ENCODE results near the gene CASTOR1. TPM values are rescaled to one million over a fixed set of nuclear protein-coding genes. Genes with fewer than 3 reads are reported as not detected.

Gene CASTOR1
- total RNA-seq, 1 donor: 4.9 TPM

DNA sequence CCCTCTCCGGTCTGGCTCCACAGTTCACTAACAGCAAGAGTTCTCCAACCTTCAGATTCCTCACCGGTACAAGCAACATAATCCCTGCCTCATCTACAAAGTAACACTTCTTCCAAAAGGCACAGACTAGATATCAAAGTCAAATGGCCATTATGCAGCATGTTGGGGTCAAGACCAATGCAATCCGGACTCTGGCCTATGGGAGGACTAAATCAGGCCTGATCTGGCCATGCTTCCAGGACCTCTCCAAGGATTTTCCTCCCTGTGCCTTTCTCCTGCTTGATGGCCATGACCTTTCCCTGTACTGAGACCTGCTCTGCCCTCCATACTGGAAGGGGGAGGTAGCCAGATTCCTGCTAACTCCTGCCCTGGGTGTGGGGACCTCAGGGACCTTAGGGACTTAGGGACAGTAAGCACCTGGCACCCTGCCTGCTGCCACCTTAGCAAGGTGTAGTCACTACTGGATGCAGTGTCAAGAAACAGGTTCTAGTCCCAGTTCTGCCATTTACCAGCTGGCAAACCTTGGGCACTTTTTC lies 30.8 kb upstream of the CASTOR1 start:
- no peak overlapping the region for H3K4me3 ChIP-seq (ENCODE audit: low read depth, low read length)
- TF ChIP-seq, protein P1, sequence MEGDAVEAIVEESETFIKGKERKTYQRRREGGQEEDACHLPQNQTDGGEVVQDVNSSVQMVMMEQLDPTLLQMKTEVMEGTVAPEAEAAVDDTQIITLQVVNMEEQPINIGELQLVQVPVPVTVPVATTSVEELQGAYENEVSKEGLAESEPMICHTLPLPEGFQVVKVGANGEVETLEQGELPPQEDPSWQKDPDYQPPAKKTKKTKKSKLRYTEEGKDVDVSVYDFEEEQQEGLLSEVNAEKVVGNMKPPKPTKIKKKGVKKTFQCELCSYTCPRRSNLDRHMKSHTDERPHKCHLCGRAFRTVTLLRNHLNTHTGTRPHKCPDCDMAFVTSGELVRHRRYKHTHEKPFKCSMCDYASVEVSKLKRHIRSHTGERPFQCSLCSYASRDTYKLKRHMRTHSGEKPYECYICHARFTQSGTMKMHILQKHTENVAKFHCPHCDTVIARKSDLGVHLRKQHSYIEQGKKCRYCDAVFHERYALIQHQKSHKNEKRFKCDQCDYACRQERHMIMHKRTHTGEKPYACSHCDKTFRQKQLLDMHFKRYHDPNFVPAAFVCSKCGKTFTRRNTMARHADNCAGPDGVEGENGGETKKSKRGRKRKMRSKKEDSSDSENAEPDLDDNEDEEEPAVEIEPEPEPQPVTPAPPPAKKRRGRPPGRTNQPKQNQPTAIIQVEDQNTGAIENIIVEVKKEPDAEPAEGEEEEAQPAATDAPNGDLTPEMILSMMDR (IDR thresholded peaks at IDR 0.05; ENCODE audit: insufficient read depth, low read length): no peak
- no peak for DNase-seq (ENCODE audit: low read depth)

DNA sequence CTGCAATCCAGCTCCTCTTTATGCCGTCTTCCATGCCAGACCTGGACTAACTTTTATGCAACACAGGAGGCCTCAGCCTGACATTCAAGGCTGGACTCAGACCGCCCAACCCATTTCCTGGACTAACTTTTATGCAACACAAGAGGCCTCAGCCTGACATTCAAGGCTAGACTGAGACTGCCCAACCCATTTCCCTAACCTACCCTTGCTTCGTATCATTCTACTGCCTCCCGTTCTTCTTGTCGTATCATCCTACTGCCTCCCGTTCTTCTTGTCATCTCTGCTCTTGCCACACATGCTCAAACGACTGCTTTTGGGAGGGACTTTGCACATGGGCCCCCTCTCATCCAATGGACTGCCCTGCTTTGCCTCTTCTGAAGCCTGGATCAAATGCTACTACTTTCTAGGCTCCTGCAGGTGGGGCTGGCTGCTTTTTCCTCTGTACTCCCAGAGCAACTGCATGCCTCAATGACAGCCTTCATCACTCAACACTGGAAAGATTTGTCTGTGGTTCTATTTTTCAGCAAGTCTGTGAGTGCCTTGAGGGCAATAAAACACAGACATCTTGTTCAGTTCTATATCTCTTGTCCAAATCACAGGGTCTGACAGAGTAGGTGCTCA lies 29.6 kb upstream of the CASTOR1 start:
- DNase-seq (ENCODE audit: low read depth): no peak
- no peak overlapping the region for H3K4me3 ChIP-seq (ENCODE audit: low read depth, low read length)
- TF ChIP-seq, protein P1 (IDR thresholded peaks at IDR 0.05; ENCODE audit: insufficient read depth, low read length): no peak

DNA sequence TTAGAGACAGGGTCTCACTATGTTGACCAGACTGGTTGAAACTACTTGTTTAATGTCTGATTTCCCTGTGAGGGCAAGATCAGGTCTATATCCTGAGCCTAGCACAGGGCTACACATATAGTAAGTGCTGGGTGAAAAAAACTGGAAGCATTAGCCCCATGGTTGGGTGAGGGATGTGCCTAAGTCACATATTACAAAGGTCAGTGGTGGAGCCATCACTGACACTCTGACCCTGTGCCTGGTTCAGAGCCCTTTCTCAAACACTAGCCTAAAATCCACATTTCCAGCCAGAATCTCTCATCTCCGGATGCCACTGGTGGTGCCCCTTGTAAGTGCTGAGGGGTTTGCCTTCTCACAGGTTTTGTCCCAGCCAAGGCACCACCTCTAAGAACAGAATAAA lies 28.5 kb upstream of the CASTOR1 start:
- TF ChIP-seq, protein P1 (IDR thresholded peaks at IDR 0.05; ENCODE audit: insufficient read depth, low read length): no peak
- no peak for DNase-seq (ENCODE audit: low read depth)
- no peak overlapping the region for H3K4me3 ChIP-seq (ENCODE audit: low read depth, low read length)

DNA sequence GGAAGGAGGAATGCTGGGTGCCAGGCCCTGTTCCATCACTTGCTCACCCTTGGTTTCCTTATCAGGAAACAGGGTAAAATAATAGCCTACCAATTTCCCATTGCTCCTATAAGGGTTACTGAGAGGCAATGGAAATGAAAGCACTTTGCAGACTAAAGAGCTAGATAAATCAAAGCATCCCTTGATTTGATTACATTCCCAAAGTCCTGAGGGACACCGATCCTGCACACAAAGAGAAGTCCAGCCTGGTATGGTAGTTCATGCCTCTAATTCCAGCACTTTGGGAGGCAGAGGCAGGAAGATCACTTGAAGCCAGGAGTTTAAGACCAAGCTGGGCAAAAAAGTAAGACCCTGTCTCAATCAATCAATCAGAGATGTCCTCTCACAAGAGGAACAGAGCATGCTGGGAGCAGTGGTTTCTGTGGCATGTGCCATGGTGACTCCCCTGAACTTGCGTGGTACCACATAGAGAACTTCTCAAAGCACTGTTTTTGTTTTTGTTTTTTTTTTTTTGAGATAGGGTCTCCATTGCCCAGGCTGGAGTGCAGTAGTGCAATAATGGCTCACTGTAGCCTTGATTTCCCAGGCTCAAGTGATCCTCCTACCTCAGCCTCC lies 26.8 kb upstream of the CASTOR1 start:
- H3K4me3 ChIP-seq (ENCODE audit: low read depth, low read length): no peak overlapping the region
- DNase-seq (ENCODE audit: low read depth): no peak
- TF ChIP-seq, protein P1 (IDR thresholded peaks at IDR 0.05; ENCODE audit: insufficient read depth, low read length): no peak

DNA sequence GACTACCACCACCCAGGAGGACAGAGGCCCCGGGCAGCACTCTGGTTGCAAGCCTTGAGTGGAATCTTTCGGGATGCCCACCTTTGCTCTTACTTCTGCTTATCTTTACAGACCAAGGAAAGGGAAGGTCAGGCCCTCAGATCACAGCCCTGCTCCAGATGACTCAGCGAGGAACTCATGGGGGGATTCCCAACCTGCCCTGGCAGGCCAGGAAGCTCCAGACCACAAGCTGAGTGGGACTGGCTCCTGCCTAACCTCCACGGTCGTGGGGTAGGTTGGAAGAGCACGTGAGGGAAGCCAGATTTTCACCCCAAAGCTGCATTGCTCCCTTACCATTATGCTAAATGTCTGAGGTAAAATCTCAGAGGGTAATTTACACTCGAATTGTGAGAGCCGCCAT lies 25.6 kb upstream of the CASTOR1 start:
- H3K4me3 ChIP-seq (ENCODE audit: low read depth, low read length): no peak overlapping the region
- TF ChIP-seq, protein P1 (IDR thresholded peaks at IDR 0.05; ENCODE audit: insufficient read depth, low read length): no peak
- no peak for DNase-seq (ENCODE audit: low read depth)

DNA sequence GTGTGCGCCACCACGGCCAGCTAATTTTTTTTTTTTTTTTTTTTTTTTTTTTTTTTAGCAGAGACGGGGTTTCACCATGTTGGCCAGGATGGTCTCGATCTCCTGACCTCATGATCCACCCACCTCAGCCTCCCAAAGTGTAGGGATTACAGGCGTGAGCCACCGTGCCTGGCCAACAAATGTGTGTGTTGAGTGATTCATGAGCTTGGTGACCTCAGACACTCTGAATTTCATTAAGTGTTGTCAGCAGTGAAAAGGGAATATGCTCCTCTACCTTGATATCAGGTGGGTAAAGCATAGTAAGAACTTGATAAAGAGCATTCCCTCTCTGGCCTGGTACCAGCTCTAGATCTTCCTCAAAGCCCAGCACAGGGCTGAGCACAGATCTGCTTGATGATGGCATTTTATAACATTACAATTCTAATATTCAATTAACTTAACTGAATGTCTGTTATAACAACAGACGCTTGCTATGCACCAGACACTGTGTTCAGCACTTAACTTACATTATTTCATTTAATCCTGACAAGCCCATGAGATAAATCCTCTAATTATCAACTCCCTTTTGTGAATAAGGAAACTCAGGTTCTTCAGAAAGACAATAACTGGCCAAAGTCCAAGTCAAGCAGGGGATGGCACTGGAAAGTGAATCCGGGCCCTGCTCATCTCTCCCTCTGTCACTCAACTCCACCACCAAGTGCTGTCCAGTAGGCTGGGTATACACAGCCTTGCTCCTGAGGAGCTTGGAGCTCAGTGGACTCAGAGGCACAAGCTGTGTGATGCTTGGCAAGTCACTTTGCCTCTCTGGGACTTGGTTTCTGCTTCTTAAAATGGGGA lies 24.4 kb upstream of the CASTOR1 start:
- H3K4me3 ChIP-seq (ENCODE audit: low read depth, low read length): no peak overlapping the region
- no peak for DNase-seq (ENCODE audit: low read depth)
- TF ChIP-seq, protein P1 (IDR thresholded peaks at IDR 0.05; ENCODE audit: insufficient read depth, low read length): no peak
